ENCODE measurements around the gene MAP1LC3A.
"Not testable (repeated sequence)": the region's sequence is repeated elsewhere in the genome, so short reads cannot be mapped to it uniquely, and the experiment has no call there.

GRCh38 chr20:34518863-34519262 is 39.7 kb upstream of the MAP1LC3A start:
- TF ChIP-seq POLR2AphosphoS5, CTCF, POLR2A (IDR thresholded peaks at IDR 0.05): not testable (repeated sequence)
